Uterus (tissue), 2 donors: Measurements from ENCODE around the gene LMTK2.

Experiments used
- POLR2A ChIP-seq, 2 donors: fragments of 450-650 bp; IDR thresholded peaks; one replicate each; pipeline ENCODE4 v1.6.1; 2016; ENCODE audit warnings: antibody characterized with exemption in 2 of 2, mild to moderate bottlenecking in 1 of 2, moderate library complexity in 1 of 2
- TF ChIP-seq, protein P1 (sequence below), 4 experiments: fragments of 200-600 bp in 2 of 4; fragments of 450-650 bp in 2 of 4; sonication (generic) in 2 of 4; IDR thresholded peaks; one replicate each; pipeline ENCODE4 v1.5.1; 2016 to 2019; ENCODE audit warnings: antibody characterized with exemption in 4 of 4, mild to moderate bottlenecking in 2 of 4, moderate library complexity in 1 of 4

DNA sequence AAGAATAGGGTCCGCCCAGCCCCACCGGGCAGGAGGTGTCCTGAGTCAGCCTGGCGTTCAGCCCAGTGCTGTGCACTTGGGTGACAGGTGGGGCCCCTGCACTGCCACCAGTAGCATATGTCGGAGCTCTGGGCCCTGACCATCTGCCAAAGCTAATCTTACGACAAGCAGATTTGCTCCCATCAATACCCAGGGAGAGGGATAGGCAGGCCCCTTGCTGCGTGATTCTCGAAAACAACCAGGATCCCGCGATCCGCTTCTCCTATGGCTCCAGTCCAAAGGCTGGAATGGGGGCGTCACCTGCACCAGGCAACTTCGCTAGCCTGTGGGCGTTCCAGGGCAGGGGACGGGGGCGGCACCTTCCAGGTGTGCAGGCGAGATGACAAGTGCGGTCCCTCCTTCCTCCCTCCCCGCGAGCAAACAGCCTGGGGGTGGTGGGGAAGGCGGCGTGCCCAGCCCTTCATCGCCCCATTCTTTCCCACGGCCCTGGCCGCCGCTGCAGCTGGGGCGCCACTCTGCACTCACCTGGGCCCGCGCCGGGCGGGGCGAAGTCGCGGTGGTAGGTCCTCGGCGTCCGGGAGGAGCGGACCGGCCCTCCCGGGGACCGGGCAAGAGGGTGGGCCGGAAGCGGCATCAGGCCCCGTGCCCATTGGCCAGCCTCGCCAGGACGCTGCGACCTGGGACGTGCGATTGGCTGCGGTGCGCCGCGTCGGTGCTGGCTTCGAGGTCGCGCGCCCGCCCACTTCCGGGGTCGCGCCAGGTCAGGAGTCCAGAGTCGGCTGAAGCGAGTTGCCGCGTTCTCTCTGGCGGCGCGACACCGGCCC lies 145.2 kb downstream of the LMTK2 start, which contains the start of gene TECPR1:
- TF ChIP-seq, protein P1, sequence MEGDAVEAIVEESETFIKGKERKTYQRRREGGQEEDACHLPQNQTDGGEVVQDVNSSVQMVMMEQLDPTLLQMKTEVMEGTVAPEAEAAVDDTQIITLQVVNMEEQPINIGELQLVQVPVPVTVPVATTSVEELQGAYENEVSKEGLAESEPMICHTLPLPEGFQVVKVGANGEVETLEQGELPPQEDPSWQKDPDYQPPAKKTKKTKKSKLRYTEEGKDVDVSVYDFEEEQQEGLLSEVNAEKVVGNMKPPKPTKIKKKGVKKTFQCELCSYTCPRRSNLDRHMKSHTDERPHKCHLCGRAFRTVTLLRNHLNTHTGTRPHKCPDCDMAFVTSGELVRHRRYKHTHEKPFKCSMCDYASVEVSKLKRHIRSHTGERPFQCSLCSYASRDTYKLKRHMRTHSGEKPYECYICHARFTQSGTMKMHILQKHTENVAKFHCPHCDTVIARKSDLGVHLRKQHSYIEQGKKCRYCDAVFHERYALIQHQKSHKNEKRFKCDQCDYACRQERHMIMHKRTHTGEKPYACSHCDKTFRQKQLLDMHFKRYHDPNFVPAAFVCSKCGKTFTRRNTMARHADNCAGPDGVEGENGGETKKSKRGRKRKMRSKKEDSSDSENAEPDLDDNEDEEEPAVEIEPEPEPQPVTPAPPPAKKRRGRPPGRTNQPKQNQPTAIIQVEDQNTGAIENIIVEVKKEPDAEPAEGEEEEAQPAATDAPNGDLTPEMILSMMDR (IDR thresholded peaks at IDR 0.05), result no peak
- TF ChIP-seq POLR2A (IDR thresholded peaks at IDR 0.05), result peak in 1 of 2 donors; percentile 46
